Measurements from ENCODE around the gene CPTP.

DNA sequence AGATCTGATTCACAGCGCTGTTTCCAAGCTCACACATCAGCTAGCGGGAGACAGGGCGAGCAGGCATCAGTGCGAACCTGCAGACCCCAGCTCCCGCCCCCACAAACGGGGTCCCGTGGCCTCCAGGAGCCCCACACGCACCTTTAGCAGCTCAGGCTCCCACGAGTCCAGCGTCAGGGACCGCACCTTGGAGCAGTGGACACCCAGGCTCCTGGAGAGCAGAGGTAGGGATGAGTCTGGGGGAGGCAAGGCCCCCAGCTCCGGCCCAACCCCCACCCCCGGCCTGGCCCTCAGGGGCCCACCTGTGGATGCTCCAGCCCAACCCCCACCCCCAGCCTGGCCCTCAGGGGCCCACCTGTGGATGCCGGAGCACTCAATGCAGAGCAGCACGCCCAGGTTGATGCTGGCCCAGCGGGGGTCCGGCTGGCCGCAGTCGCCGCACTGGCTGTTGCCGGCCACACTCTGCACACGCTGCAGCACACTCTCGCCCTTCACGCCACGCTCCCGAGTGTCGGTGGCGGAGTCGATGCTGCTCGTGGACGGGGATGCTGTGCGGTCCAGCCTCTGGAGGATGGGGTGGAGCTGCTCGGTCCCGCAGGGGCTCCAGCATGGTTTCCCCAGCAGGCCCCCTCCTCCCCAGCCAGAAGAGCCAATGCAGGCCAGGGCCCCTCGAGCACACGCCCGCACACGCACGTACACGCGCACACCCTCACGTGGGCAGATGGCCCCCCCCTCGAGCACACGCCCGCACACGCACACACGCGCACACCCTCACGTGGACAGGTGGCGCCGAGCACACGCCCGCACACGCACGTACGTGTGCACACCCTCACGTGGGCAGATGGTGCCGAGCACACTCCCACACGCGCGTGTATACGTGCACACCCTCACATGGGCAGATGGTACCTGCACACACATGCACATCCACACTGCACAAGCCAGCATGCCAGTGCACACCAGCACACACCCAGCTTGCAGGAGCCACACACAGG is 28.2 kb upstream of the CPTP start:
- TF ChIP-seq, protein P1, sequence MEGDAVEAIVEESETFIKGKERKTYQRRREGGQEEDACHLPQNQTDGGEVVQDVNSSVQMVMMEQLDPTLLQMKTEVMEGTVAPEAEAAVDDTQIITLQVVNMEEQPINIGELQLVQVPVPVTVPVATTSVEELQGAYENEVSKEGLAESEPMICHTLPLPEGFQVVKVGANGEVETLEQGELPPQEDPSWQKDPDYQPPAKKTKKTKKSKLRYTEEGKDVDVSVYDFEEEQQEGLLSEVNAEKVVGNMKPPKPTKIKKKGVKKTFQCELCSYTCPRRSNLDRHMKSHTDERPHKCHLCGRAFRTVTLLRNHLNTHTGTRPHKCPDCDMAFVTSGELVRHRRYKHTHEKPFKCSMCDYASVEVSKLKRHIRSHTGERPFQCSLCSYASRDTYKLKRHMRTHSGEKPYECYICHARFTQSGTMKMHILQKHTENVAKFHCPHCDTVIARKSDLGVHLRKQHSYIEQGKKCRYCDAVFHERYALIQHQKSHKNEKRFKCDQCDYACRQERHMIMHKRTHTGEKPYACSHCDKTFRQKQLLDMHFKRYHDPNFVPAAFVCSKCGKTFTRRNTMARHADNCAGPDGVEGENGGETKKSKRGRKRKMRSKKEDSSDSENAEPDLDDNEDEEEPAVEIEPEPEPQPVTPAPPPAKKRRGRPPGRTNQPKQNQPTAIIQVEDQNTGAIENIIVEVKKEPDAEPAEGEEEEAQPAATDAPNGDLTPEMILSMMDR (conservative IDR thresholded peaks at IDR 0.05 in 1 of 2, IDR thresholded peaks at IDR 0.05 in 1 of 2; ENCODE audit: extremely low read depth in 1 of 2, insufficient read depth in 1 of 2, low read depth in 1 of 2, low read length in 2 of 2), result no peak
- TF ChIP-seq EZH2 (IDR thresholded peaks at IDR 0.05; ENCODE audit: borderline replicate concordance, low read length), result no peak

Data from mammary epithelial cell (primary cell).